ENCODE measurements around the gene GJA5. TPM values are rescaled to one million over a fixed set of nuclear protein-coding genes. Genes with fewer than 3 reads are reported as not detected.
A peak's percentile ranks its signal among the peaks of the same experiment; 100 is the strongest.

GJA5 gene
- 0.13 TPM in 1 of 2 replicates, not detected in the other for total RNA-seq

DNA sequence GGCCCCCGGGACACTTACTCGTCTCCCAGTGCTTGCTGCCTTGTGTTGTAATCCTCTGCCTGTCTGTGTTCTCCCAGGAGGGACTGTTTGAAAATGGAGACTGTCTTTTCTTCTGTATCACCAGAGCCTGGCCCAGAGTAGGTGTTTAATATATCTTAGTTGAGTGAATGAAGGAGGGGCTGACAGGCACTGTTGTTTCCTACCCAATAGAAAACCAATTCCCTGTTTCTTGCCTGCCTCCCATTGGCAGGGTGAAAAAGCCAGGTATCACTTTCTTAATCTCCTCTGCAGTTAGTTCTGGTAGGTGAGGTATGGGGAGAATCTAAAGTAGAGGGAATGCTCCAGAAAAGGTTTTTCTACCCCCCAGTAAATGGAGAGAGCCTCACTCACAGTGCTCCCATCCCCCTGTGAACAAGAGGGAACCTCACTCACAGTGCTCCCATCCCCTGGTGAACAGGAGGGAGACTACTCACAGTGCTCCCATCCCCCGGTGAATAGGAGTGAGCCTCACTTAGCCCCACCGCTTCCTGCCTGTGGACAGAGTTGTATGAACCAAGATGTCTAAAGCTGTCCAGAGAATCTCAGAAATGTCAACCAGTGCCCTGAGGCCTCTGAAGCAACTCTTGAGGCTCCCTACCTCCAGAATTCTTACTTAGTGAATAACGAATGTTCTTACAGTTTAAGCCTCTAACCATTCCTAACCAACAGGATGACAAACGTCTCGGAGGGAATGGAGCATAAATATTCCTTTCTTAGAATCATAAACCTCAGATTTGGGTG is at the start of gene GJA5:
GJA5 (minus strand) TSS at position 122 of the 780 bp plus-strand sequence. CDS start 1,364 bp downstream, outside the sequence.
- FAIRE-seq, result no peak
- TF ChIP-seq, protein P1, sequence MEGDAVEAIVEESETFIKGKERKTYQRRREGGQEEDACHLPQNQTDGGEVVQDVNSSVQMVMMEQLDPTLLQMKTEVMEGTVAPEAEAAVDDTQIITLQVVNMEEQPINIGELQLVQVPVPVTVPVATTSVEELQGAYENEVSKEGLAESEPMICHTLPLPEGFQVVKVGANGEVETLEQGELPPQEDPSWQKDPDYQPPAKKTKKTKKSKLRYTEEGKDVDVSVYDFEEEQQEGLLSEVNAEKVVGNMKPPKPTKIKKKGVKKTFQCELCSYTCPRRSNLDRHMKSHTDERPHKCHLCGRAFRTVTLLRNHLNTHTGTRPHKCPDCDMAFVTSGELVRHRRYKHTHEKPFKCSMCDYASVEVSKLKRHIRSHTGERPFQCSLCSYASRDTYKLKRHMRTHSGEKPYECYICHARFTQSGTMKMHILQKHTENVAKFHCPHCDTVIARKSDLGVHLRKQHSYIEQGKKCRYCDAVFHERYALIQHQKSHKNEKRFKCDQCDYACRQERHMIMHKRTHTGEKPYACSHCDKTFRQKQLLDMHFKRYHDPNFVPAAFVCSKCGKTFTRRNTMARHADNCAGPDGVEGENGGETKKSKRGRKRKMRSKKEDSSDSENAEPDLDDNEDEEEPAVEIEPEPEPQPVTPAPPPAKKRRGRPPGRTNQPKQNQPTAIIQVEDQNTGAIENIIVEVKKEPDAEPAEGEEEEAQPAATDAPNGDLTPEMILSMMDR (IDR thresholded peaks at IDR 0.05; ENCODE audit: insufficient read depth, low read length, severe bottlenecking), result no peak
- no peak for DNase-seq (ENCODE audit: low read depth)
- Histone ChIP-seq H3K4me3 (ENCODE audit: low read depth, low read length) (no peak within 1 kb of the TSS), H3K36me3 (ENCODE audit: control insufficient read depth, insufficient read depth, low read length) (no peaks in the 10 kb centered on the region), H3K27me3 (ENCODE audit: control insufficient read depth, insufficient read depth, low read length) (no peaks in the 10 kb centered on the region)

DNA sequence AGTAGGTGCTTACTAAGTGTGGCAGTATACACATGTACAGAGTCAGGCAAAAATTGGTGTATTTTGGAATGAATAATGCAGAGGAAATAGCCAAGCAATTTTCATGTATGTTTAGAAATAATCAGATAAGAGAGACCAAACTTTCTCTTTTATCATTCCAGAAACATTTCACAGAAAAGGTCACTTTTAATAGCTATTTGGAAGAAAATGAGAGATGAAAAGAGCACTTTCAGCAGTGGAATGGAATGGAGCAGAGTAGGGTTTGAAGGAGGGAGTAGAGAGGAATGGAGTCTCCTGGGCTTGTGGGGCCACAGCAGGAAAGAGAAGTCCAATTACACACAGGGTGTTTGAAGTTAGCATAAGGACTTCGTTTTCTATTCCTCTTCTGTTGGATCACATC is 48.8 kb upstream of the GJA5 start:
- Histone ChIP-seq H3K27me3 (ENCODE audit: control insufficient read depth, insufficient read depth, low read length) (no peaks in the 10 kb centered on the region), H3K4me3 (ENCODE audit: low read depth, low read length) (no peak overlapping the region), H3K36me3 (ENCODE audit: control insufficient read depth, insufficient read depth, low read length) (no peaks in the 10 kb centered on the region)
- no peak for DNase-seq (ENCODE audit: low read depth)
- TF ChIP-seq, protein P1 (IDR thresholded peaks at IDR 0.05; ENCODE audit: insufficient read depth, low read length, severe bottlenecking), result no peak
- no peak for FAIRE-seq

DNA sequence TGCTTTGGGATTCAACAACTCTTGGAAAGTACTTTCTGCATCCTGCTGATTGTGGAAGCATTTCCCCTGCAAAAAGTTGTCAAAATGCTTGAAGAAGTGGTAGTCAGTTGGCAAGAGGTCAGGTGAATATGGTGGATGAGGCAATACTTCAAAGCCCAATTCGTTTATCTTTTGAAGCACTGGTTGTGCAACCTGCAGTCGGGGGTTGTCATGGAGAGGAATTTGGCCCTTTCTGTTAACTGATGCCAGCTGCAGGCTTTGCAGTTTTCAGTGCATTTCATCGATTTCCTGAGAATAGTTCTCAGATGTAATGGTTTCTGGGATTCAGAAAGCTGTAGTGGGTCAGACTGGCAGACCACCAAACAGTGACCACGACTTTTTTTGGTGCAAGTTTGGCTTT is 47.6 kb upstream of the GJA5 start:
- no peaks in the 10 kb centered on the region for H3K27me3 ChIP-seq (ENCODE audit: control insufficient read depth, insufficient read depth, low read length)
- DNase-seq (ENCODE audit: low read depth), result peak; percentile 52
- no peak overlapping the region for H3K4me3 ChIP-seq (ENCODE audit: low read depth, low read length)
- H3K36me3 ChIP-seq (ENCODE audit: control insufficient read depth, insufficient read depth, low read length), result no peaks in the 10 kb centered on the region
- TF ChIP-seq, protein P1 (IDR thresholded peaks at IDR 0.05; ENCODE audit: insufficient read depth, low read length, severe bottlenecking), result no peak
- no peak for FAIRE-seq

DNA sequence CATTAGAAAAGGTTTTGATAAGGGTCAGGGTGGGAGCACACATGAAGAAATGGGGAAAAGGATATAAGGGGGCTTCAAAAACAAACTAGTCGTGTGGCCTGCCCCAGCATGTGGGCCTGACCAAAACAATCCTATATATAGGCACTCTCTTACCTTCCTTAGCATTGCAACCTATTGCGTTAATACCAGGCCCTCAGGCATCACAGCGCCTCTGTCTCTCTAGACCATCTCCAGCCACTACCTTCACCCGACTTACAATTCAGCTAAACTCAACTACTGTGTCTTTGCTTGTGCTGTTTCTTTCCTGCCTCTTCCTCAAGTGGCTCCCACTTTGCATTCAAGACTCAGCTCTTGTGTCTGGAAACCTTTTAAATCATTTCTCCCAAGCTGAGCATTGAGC is 47.0 kb upstream of the GJA5 start:
- DNase-seq (ENCODE audit: low read depth), result no peak
- TF ChIP-seq, protein P1 (IDR thresholded peaks at IDR 0.05; ENCODE audit: insufficient read depth, low read length, severe bottlenecking), result no peak
- no peak for FAIRE-seq
- no peaks in the 10 kb centered on the region for H3K27me3 ChIP-seq (ENCODE audit: control insufficient read depth, insufficient read depth, low read length)
- H3K4me3 ChIP-seq (ENCODE audit: low read depth, low read length), result no peak overlapping the region
- H3K36me3 ChIP-seq (ENCODE audit: control insufficient read depth, insufficient read depth, low read length), result no peaks in the 10 kb centered on the region

DNA sequence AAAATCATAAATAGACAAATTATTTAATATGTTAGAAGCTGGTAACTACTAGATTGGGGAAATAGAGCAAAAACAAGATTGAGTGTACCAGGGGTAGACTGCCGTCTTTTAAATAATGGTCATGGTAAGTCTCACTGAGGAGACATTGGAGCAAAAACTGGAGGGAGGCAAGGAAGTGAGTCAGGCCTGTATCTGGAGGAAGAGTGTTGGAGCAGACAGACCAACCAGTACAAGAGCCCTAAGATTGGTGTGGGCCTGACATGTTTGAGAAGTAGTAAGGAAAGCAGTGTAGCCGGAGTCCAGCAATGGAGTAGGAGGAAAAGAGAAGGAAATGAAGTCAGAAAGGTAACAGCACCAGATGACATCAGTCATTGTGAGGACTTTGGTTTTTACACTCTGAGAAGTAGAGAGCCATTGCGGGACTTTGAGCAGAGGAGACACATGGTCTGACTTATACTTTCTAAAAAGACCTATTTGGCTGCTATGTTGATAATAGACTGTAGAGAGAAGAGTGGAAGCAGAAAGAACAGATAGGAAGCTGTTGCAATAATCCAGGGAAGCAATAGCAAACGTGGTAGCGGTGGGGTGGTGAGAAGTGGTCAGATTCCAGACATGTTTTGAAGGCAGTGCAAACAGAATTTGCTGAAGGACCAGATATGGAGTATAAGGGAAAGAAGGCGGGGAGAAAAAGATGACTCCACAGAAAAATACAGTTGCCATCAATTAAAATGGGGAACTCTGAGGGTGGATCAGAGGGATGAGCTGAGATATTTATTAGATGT is 44.7 kb upstream of the GJA5 start:
- Histone ChIP-seq H3K4me3 (ENCODE audit: low read depth, low read length) (no peak overlapping the region), H3K27me3 (ENCODE audit: control insufficient read depth, insufficient read depth, low read length) (no peaks in the 10 kb centered on the region), H3K36me3 (ENCODE audit: control insufficient read depth, insufficient read depth, low read length) (no peaks in the 10 kb centered on the region)
- TF ChIP-seq, protein P1 (IDR thresholded peaks at IDR 0.05; ENCODE audit: insufficient read depth, low read length, severe bottlenecking), result no peak
- FAIRE-seq (no peak), DNase-seq (ENCODE audit: low read depth) (no peak)
